K562 (cell line): Measurements from ENCODE around the gene LLGL2. TPM values are rescaled to one million over a fixed set of nuclear protein-coding genes. Genes with fewer than 3 reads are reported as not detected.

Experiments
- ATAC-seq: fragments of 200-7000 bp; cut with Tn5 transposase; 3 replicates; pipeline ENCODE4 v1.9.1; 2020; ENCODE audit warnings: moderate library complexity
- BruUV-seq: library from RNA; stranded (reverse); fragments of 400-500 nt; replicated peaks from 2 replicates; lab custom pipeline; 2021; lab: Mats Ljungman, UMichigan
- CTCF ChIA-PET: fragments of 300-600 bp; formaldehyde crosslinking; extraction: SDS; loops from one replicate; lab custom pipeline; 2021; ENCODE audit warnings: low intra/inter-chr PET ratio; lab: Yijun Ruan, JAX
- POLR2A ChIA-PET: fragments of 300-600, 350-650 bp; sonication (Branson Sonifier 250); formaldehyde crosslinking; extraction: SDS; loops from one replicate; lab custom pipeline; 2021; ENCODE audit warnings: antibody characterized with exemption, inconsistent platforms; lab: Yijun Ruan, JAX
- DNase-seq, 4 experiments: peaks; one replicate each; pipeline versions ENCODE4 v3.0.0 to v3.0.0-alpha.2; 2011 to 2018; ENCODE audit warnings: low spot score in 3 of 4, mixed read lengths in 3 of 4; ENCODE audit errors: extremely low read depth in 1 of 4
- FAIRE-seq: peaks from 2 replicates; lab custom pipeline; 2011; peaks lifted over from hg19 to GRCh38; lab: Jason Lieb, UNC
- H2AFZ ChIP-seq: 2 replicates; pipeline ENCODE4 v1.6.0; 2011; ENCODE audit warnings: low read depth, low read length, control low read depth, inconsistent platforms
- H3K27ac ChIP-seq: fragments of 200-600 bp; 3 replicates; pipeline ENCODE4 v1.8.0; 2011; ENCODE audit warnings: low read depth, mild to moderate bottlenecking, control low read depth, inconsistent platforms, low read length, moderate library complexity, mixed read lengths; ENCODE audit errors: extremely low read depth
- H3K27me3 ChIP-seq, 2 experiments: fragments of 300-600 bp in 1 of 2; 2 replicates in 1 of 2; 3 replicates in 1 of 2; pipeline versions ENCODE4 v1.6.0 to v1.8.0; 2011; ENCODE audit warnings: inconsistent platforms in 2 of 2, low read length in 2 of 2, mild to moderate bottlenecking in 1 of 2, mixed read lengths in 1 of 2, moderate library complexity in 1 of 2; ENCODE audit not compliant: control insufficient read depth in 2 of 2, insufficient read depth in 2 of 2
- H3K36me3 ChIP-seq: fragments of 300-600 bp; 3 replicates; pipeline ENCODE4 v1.8.0; 2011; ENCODE audit warnings: mild to moderate bottlenecking, low read length, inconsistent platforms; ENCODE audit not compliant: control insufficient read depth, insufficient read depth
- H3K4me1 ChIP-seq, 2 experiments: fragments of 200-600 bp in 1 of 2; replicated peaks in 1 of 2; 2 replicates in 1 of 2; 3 replicates in 1 of 2; pipeline versions ENCODE4 v1.5.1 to v1.8.0; 2011; ENCODE audit warnings: inconsistent platforms in 2 of 2, low read length in 2 of 2, mild to moderate bottlenecking in 1 of 2, mixed read lengths in 1 of 2, moderate library complexity in 1 of 2; ENCODE audit not compliant: control insufficient read depth in 2 of 2, insufficient read depth in 2 of 2
- H3K4me2 ChIP-seq: 2 replicates; pipeline ENCODE4 v1.6.1; 2011; ENCODE audit warnings: low read length, control low read depth, inconsistent platforms, mixed read lengths; ENCODE audit not compliant: insufficient read depth
- H3K4me3 ChIP-seq: fragments of 200-600 bp; sonication (generic), shearing (Covaris generic); 2 replicates; pipeline ENCODE4 v1.5.1; 2016; ENCODE audit warnings: control low read depth, inconsistent platforms
- H3K79me2 ChIP-seq: fragments of 200-600 bp; 3 replicates; pipeline ENCODE4 v1.8.0; 2011; ENCODE audit warnings: low read length, inconsistent platforms; ENCODE audit not compliant: control insufficient read depth, insufficient read depth
- H3K9ac ChIP-seq, 2 experiments: 2 replicates each; pipeline versions ENCODE4 v1.6.0 to v1.6.1; 2011; ENCODE audit warnings: low read depth in 2 of 2, low read length in 2 of 2, control low read depth in 1 of 2, inconsistent platforms in 1 of 2, mild to moderate bottlenecking in 1 of 2, mixed read lengths in 1 of 2; ENCODE audit not compliant: insufficient read depth in 1 of 2
- H3K9me1 ChIP-seq: one replicate; pipeline ENCODE4 v1.6.0; 2011; ENCODE audit warnings: inconsistent platforms, mild to moderate bottlenecking, low read length, moderate library complexity; ENCODE audit not compliant: control insufficient read depth, insufficient read depth
- H3K9me3 ChIP-seq: replicated peaks from 2 replicates; pipeline ENCODE4 v1.5.1; 2011; ENCODE audit warnings: low read depth, low read length, inconsistent platforms; ENCODE audit not compliant: control insufficient read depth, insufficient read depth
- H4K20me1 ChIP-seq: replicated peaks from 2 replicates; pipeline ENCODE4 v1.6.1; 2011; ENCODE audit warnings: low read length, inconsistent platforms, mixed read lengths; ENCODE audit not compliant: control insufficient read depth, insufficient read depth
- CREB1 ChIP-seq, 2 experiments: sonication (generic) in 1 of 2; formaldehyde crosslinking in 1 of 2; IDR thresholded peaks; 2 replicates each; pipeline versions ENCODE4 v1.6.1 to v1.8.0; 2012 to 2022; ENCODE audit warnings: inconsistent platforms in 1 of 2, mild to moderate bottlenecking in 1 of 2, missing genetic modification reagents in 1 of 2, moderate library complexity in 1 of 2
- CREM ChIP-seq: IDR thresholded peaks from 2 replicates; pipeline ENCODE4 v1.6.1; 2014; ENCODE audit warnings: antibody characterized with exemption, low read depth
- EP300 ChIP-seq: IDR thresholded peaks from 2 replicates; pipeline ENCODE4 v1.6.1; 2012; ENCODE audit warnings: low read length, improper control_type of control experiment
- HDAC2 ChIP-seq: fragments of 450-650 bp; IDR thresholded peaks from 2 replicates; pipeline ENCODE4 v1.6.1; 2016; ENCODE audit warnings: mild to moderate bottlenecking
- HMGXB4 ChIP-seq: sonication (generic); formaldehyde crosslinking; IDR thresholded peaks from 2 replicates; pipeline ENCODE4 v1.8.1; 2023; ENCODE audit warnings: mild to moderate bottlenecking, missing genetic modification reagents
- PCBP2 ChIP-seq: fragments of 200-400 bp; formaldehyde crosslinking; IDR thresholded peaks from 2 replicates; pipeline ENCODE4 v1.6.1; 2018; ENCODE audit warnings: low read length, low read depth, mild to moderate bottlenecking, moderate library complexity; ENCODE audit not compliant: poor library complexity, severe bottlenecking
- POLR2AphosphoS5 ChIP-seq: IDR thresholded peaks from 2 replicates; pipeline ENCODE4 v1.6.1; 2011; ENCODE audit warnings: mild to moderate bottlenecking, low read depth, low read length, moderate library complexity; ENCODE audit not compliant: control insufficient read depth, insufficient read depth
- POLR2B ChIP-seq: fragments of 450-650 bp; IDR thresholded peaks from 2 replicates; pipeline ENCODE4 v1.6.1; 2018; ENCODE audit warnings: low read depth; ENCODE audit not compliant: partially characterized antibody
- PPARD ChIP-seq: fragments of 250-450 bp; sonication (Bioruptor Pico); IDR thresholded peaks from 2 replicates; pipeline ENCODE4 v1.8.0; 2022; ENCODE audit warnings: inconsistent platforms, mild to moderate bottlenecking, moderate library complexity
- PTRF ChIP-seq: fragments of 450-650 bp; IDR thresholded peaks from 2 replicates; pipeline ENCODE4 v1.6.1; 2016; ENCODE audit warnings: mild to moderate bottlenecking, missing genetic modification characterization, missing compliant biosample characterization
- SIN3B ChIP-seq: fragments of 450-650 bp; IDR thresholded peaks from 2 replicates; pipeline ENCODE4 v1.6.1; 2017; ENCODE audit warnings: low read depth, mild to moderate bottlenecking, moderate library complexity
- YY1 ChIP-seq, 3 experiments: IDR thresholded peaks; 2 replicates each; pipeline ENCODE4 v1.6.1; 2011; ENCODE audit warnings: low read length in 2 of 3, mild to moderate bottlenecking in 2 of 3, moderate library complexity in 2 of 3, borderline replicate concordance in 1 of 3, control low read depth in 1 of 3, low read depth in 1 of 3; ENCODE audit not compliant: insufficient read depth in 3 of 3, insufficient replicate concordance in 2 of 3, control insufficient read depth in 1 of 3, insufficient read length in 1 of 3; ENCODE audit errors: extremely low read depth in 1 of 3
- ZKSCAN8 ChIP-seq: fragments of 200-800 bp; sonication (Bioruptor generic); IDR thresholded peaks from 2 replicates; pipeline ENCODE4 v1.6.1; 2016; ENCODE audit warnings: missing genetic modification characterization, missing compliant biosample characterization
- ZNF311 ChIP-seq: fragments of 250-450 bp; sonication (Bioruptor Pico); IDR thresholded peaks from 2 replicates; pipeline ENCODE4 v1.4.0; 2020; ENCODE audit warnings: mild to moderate bottlenecking, moderate library complexity
- ZNF77 ChIP-seq: fragments of 250-450 bp; sonication (Bioruptor Pico); IDR thresholded peaks from 2 replicates; pipeline ENCODE4 v1.5.0; 2020
- WGBS: fragments of 100-300 bp; shearing (Covaris generic); methylation state at CpG from one replicate; pipeline ENCODE4 v1.1.6; 2016; ENCODE audit warnings: low coverage, mixed read lengths; ENCODE audit not compliant: insufficient coverage; ENCODE audit errors: missing lambda C conversion rate; 5-methylcytosine and 5-hydroxymethylcytosine counted together
- in situ Hi-C: fragments of 300-500 bp; cut with MboI; formaldehyde crosslinking; loops from 4 replicates; pipeline ENCODE4 v1.15.0; 2018; ENCODE audit warnings: inconsistent platforms, mixed read lengths
- intact Hi-C: fragments of 100-400 bp; cut with micrococcal nuclease; formaldehyde crosslinking; loops from 2 replicates; pipeline ENCODE4 v1.14.2; 2022
- polyA plus RNA-seq, 8 experiments: library from polyadenylated mRNA; depleted of rRNA in 4 of 8; stranded (reverse) in 5 of 8; unstranded in 3 of 8; fragments of >200 nt; fragmentation: Nextera tagmentation in 2 of 8; fragmentation: Illumina TruSeq in 1 of 8; extraction: Ambion mirVana in 2 of 8; extraction: Trizol in 1 of 8; gene quantifications; 2 replicates each; pipeline versions ENCODE4 v1.2.1 to v1.2.3, GENCODE V29; 2011 to 2014; ENCODE audit warnings: inconsistent platforms in 1 of 8, missing spikeins in 1 of 8
- total RNA-seq, 7 experiments: library from RNA; depleted of rRNA in 6 of 7; stranded (reverse); fragments of >200 nt in 6 of 7; fragmentation: Illumina TruSeq in 2 of 7; extraction: Trizol in 2 of 7; gene quantifications; 2 replicates each; pipeline versions ENCODE4 v1.2.1 to v1.2.3, GENCODE V29; 2011 to 2021; ENCODE audit warnings: low replicate concordance in 1 of 7
- TF ChIP-seq, protein P1 (sequence below): sonication (generic); formaldehyde crosslinking; IDR thresholded peaks from 2 replicates; pipeline ENCODE4 v1.8.0; 2022; ENCODE audit warnings: missing genetic modification reagents, mild to moderate bottlenecking, moderate library complexity, borderline replicate concordance
- TF ChIP-seq, protein P2 (sequence below): fragments of 450-650 bp; formaldehyde crosslinking; IDR thresholded peaks from 2 replicates; pipeline ENCODE4 v1.4.0; 2022; ENCODE audit warnings: mild to moderate bottlenecking, moderate library complexity

LLGL2 gene
- total and polyA plus RNA-seq, 9 of the 15 experiments (the other 6 are each of a cell fraction or from before 2014, with no cell fraction given) = 0.32 to 24.4 (median 10.2) TPM

GRCh38 chr17:75571197-75571884 is 45.8 kb downstream of the LLGL2 start (continued):
- TF ChIP-seq HMGXB4 = no peak
- no peak for TF ChIP-seq PCBP2
- peak; percentile 85 for TF ChIP-seq CREM
- TF ChIP-seq, protein P1, sequence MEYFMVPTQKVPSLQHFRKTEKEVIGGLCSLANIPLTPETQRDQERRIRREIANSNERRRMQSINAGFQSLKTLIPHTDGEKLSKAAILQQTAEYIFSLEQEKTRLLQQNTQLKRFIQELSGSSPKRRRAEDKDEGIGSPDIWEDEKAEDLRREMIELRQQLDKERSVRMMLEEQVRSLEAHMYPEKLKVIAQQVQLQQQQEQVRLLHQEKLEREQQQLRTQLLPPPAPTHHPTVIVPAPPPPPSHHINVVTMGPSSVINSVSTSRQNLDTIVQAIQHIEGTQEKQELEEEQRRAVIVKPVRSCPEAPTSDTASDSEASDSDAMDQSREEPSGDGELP (CRISPR knock-in tag) = peak; percentile 94
- TF ChIP-seq, all 486 proteins: peak for 31

DNA sequence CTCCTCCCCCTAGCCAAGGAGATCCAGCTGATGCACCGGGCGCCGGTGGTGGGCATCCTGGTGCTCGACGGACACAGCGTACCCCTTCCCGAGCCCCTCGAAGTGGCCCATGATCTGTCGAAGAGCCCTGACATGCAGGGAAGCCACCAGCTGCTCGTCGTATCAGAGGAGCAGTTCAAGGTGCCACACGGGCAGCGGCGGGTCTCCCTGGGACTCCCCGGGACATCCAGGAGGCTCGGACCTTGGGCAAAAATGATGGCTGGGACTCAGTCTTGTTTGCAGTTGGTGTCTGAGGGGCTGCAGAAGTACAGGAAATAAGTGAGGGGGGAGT is 46.4 kb downstream of the LLGL2 start:
- CTCF ChIA-PET = no interaction called here
- peak overlapping the region; percentile 57; the same call in 1 of the 3 replicates for H3K27ac ChIP-seq
- H2AFZ ChIP-seq = no peak overlapping the region
- TF ChIP-seq POLR2B (no peak), POLR2AphosphoS5 (no peak), CREB1 (IDR thresholded peaks at IDR 0.05) (no peak), CREB1 (CRISPR knock-in tag; IDR thresholded peaks at IDR 0.05) (no peak), SIN3B (no peak), PPARD (CRISPR knock-in tag) (no peak), EP300 (no peak), HDAC2 (no peak), YY1 (IDR thresholded peaks at IDR 0.05; ENCODE audit: borderline replicate concordance in 1 of 3, control insufficient read depth in 1 of 3, extremely low read depth in 1 of 3, insufficient read depth in 3 of 3, insufficient read length in 1 of 3, insufficient replicate concordance in 2 of 3, low read depth in 1 of 3, low read length in 2 of 3) (no peak), ZNF77 (CRISPR knock-in tag) (no peak), ZKSCAN8 (CRISPR knock-in tag) (no peak), ZNF311 (no peak), PTRF (no peak)
- TF ChIP-seq, protein P2, sequence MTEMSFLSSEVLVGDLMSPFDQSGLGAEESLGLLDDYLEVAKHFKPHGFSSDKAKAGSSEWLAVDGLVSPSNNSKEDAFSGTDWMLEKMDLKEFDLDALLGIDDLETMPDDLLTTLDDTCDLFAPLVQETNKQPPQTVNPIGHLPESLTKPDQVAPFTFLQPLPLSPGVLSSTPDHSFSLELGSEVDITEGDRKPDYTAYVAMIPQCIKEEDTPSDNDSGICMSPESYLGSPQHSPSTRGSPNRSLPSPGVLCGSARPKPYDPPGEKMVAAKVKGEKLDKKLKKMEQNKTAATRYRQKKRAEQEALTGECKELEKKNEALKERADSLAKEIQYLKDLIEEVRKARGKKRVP = no peak

More for the DNA sequence above, 46.4 kb downstream of the LLGL2 start:
- in situ Hi-C loops = no loop called here
- Histone ChIP-seq H3K79me2 (no peaks in the 10 kb centered on the region), H3K9me1 (no peaks in the 10 kb centered on the region), H3K36me3 (no peaks in the 10 kb centered on the region; the same call in 2 of the 3 replicates), H3K4me1 (peaks cover 10 to 43% of the 10 kb centered on the region in 2 experiments; a peak in 4 of 5 replicates), H3K4me2 (no peak overlapping the region), H3K9ac (peak overlapping the region in 1 of 2 experiments; percentile 77; a peak in 2 of 4 replicates), H3K4me3 (no peak overlapping the region), H3K27me3 (no peaks in the 10 kb centered on the region), H3K9me3 (no peaks in the 10 kb centered on the region), H4K20me1 (no peaks in the 10 kb centered on the region)
- intact Hi-C loops = no loop called here
- no peak for DNase-seq
- ATAC-seq = no peak
- POLR2A ChIA-PET = no interaction called here
- no TSS peak for BruUV-seq
- no peak for FAIRE-seq
- 87% methylated on average over 13 of the region's 16 CpGs for WGBS
